Erythroblast (primary cell): ENCODE data around the gene DPEP2.

Experiments used
- GATA1 ChIP-seq: IDR thresholded peaks from 2 replicates; pipeline ENCODE4 v1.6.1; 2011; ENCODE audit warnings: low read depth, mild to moderate bottlenecking, control low read depth, low read length, moderate library complexity
- POLR2A ChIP-seq: IDR thresholded peaks from 2 replicates; pipeline ENCODE4 v1.6.1; 2011; ENCODE audit warnings: mild to moderate bottlenecking, low read length

- no peak for TF ChIP-seq POLR2A
- TF ChIP-seq GATA1: no peak
These were observed 11.7 kb downstream of the DPEP2 start for GRCh38 chr16:67987460-67988160.
